Esophagus muscularis mucosa (tissue), 4 donors: ENCODE measurements around the gene GNPTG. TPM values are rescaled to one million over a fixed set of nuclear protein-coding genes. Genes with fewer than 3 reads are reported as not detected.

Source experiments
- DNase-seq: peaks from one replicate; pipeline ENCODE4 v3.0.0-alpha.2; 2017; ENCODE audit errors: extremely low spot score
- H3K27ac ChIP-seq, 4 donors: fragments of 200-600 bp; sonication (generic); replicated peaks in 1 of 4; 1 replicate in 3 of 4; 2 replicates in 1 of 4; pipeline ENCODE4 v1.5.1; 2016 to 2019; ENCODE audit warnings: mild to moderate bottlenecking in 1 of 4
- H3K27me3 ChIP-seq, 4 donors: fragments of 200-600 bp; sonication (generic); one replicate each; pipeline versions ENCODE4 v1.5.1 to v1.6.0; 2016 to 2019
- H3K36me3 ChIP-seq, 4 donors: fragments of 200-600 bp; sonication (generic); one replicate each; pipeline ENCODE4 v1.5.1; 2016 to 2019
- H3K4me1 ChIP-seq, 4 donors: fragments of 200-600 bp; sonication (generic); one replicate each; pipeline ENCODE4 v1.5.1; 2016 to 2019
- H3K4me3 ChIP-seq, 4 donors: fragments of 200-600 bp; sonication (generic); 1 replicate in 2 of 4; 2 replicates in 2 of 4; pipeline ENCODE4 v1.5.1; 2016 to 2019; ENCODE audit warnings: mild to moderate bottlenecking in 4 of 4, moderate library complexity in 1 of 4
- H3K9me3 ChIP-seq, 4 donors: fragments of 200-600 bp; sonication (generic); 1 replicate in 3 of 4; 2 replicates in 1 of 4; pipeline ENCODE4 v1.5.1; 2016 to 2019
- EP300 ChIP-seq: sonication (generic); formaldehyde crosslinking; IDR thresholded peaks from one replicate; pipeline ENCODE4 v1.6.1; 2017; ENCODE audit warnings: antibody characterized with exemption
- POLR2A ChIP-seq: fragments of 450-650 bp; IDR thresholded peaks from one replicate; pipeline ENCODE4 v1.6.1; 2017; ENCODE audit warnings: antibody characterized with exemption, moderate library complexity, mild to moderate bottlenecking, low read depth
- POLR2AphosphoS5 ChIP-seq, 2 donors: sonication (generic); formaldehyde crosslinking; IDR thresholded peaks; one replicate each; pipeline ENCODE4 v1.6.1; 2017; ENCODE audit warnings: antibody characterized with exemption in 2 of 2
- WGBS: methylation state at CpG from one replicate; pipeline ENCODE4 v1.1.5; 2018; 5-methylcytosine and 5-hydroxymethylcytosine counted together
- intact Hi-C: fragments of 100-400 bp; cut with DNase I; formaldehyde crosslinking; loops from one replicate; pipeline ENCODE4 v1.15.1; 2023
- total RNA-seq, 4 donors: library from RNA; depleted of rRNA; stranded (reverse); fragments of >200 nt; gene quantifications; one replicate each; pipeline versions ENCODE4 v1.1.0 to v1.2.1, GENCODE V29; 2016
- TF ChIP-seq, protein P1 (sequence below), 3 experiments: fragments of 200-600 bp in 2 of 3; fragments of 450-650 bp in 1 of 3; sonication (generic) in 2 of 3; IDR thresholded peaks; one replicate each; pipeline ENCODE4 v1.5.1; 2017 to 2019; ENCODE audit warnings: antibody characterized with exemption in 3 of 3, mild to moderate bottlenecking in 2 of 3, moderate library complexity in 1 of 3

The GNPTG gene
- 10 to 100 TPM; 54.4 to 70.5 (median 61.1) TPM for total RNA-seq

DNA sequence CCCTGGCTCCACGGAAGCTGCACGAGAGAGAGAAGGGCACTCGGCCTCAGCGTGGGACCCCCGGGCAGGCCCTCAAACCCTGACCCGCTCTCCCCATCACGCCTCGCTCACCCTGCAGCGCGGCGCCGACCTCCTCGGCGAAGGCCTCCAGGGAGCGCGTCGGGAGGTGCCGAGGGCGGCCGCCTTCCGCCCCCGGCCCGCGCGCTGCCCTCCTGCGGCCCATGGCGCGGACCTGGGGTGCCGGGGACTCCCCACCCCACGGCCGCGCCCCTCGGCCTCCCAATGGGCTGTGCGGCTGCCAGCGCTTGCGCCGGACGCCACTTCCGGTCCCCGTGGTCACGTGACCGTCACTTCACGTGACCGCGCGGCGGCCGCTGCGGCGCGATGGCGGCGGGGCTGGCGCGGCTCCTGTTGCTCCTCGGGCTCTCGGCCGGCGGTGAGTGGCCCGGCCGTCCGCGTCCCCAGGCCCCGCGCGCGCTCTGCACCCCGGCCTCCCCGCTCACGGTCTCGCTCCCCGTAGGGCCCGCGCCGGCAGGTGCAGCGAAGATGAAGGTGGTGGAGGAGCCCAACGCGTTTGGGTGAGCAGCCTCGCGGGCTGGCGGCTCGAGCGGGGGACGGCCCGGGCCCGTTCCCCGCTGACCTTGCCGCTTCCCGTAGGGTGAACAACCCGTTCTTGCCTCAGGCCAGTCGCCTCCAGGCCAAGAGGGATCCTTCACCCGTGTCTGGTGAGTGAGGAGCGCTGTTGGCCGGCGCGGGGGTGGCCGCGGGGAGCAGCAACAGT lies at the start of gene GNPTG, which contains the start of gene TSR3:
GNPTG (plus strand) TSS at position 350 of the 781 bp plus-strand sequence; CDS start at position 385, 35 bp downstream.
TSR3 (minus strand) TSS at position 297 of the 781 bp plus-strand sequence; CDS start at position 223, 74 bp downstream.
- Histone ChIP-seq H3K4me3 (peak within 1 kb of the TSS; percentile 84 to 99 (median 91)), H3K36me3 (peaks cover 18 to 34% (median 33%) of the 10 kb centered on the region in 4 donors), H3K9me3 (no peaks in the 10 kb centered on the region), H3K4me1 (peaks cover 28 to 65% (median 52%) of the 10 kb centered on the region in 4 donors), H3K27me3 (no peaks in the 10 kb centered on the region), H3K27ac (peak within 1 kb of the TSS; percentile 65 to 82 (median 71))
- intact Hi-C loops: no loop called here
- TF ChIP-seq, protein P1, sequence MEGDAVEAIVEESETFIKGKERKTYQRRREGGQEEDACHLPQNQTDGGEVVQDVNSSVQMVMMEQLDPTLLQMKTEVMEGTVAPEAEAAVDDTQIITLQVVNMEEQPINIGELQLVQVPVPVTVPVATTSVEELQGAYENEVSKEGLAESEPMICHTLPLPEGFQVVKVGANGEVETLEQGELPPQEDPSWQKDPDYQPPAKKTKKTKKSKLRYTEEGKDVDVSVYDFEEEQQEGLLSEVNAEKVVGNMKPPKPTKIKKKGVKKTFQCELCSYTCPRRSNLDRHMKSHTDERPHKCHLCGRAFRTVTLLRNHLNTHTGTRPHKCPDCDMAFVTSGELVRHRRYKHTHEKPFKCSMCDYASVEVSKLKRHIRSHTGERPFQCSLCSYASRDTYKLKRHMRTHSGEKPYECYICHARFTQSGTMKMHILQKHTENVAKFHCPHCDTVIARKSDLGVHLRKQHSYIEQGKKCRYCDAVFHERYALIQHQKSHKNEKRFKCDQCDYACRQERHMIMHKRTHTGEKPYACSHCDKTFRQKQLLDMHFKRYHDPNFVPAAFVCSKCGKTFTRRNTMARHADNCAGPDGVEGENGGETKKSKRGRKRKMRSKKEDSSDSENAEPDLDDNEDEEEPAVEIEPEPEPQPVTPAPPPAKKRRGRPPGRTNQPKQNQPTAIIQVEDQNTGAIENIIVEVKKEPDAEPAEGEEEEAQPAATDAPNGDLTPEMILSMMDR (IDR thresholded peaks at IDR 0.05): peak in 1 of 3 experiments; percentile 24
- TF ChIP-seq POLR2A: no peak
- peak; percentile 89 to 97 for TF ChIP-seq POLR2AphosphoS5 (IDR thresholded peaks at IDR 0.05)
- no peak for TF ChIP-seq EP300
- WGBS: 0% methylated on average over 41 of the region's 98 CpGs
- peak; percentile 94 for DNase-seq

DNA sequence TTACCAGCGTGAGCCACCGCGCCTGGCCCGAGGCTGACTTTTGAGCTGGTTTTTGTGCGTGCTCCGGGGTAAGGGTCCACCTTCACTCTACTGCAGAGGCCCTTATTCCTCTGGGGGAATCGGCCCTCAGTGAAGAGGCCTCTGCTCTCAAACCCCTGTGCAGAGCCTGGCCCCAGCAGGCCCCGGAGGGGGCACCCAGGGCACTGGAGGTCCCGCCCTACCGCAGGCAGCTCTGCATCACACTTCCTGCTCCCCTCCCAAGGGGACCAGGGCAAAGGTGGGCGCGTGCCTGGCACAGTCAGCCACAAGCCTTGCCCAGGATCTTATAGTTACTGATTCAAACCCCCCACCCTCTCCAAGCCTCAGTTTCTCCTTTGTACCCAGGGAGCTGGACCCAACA lies 45.9 kb upstream of the GNPTG start:
- DNase-seq: no peak
- Histone ChIP-seq H3K9me3 (no peaks in the 10 kb centered on the region), H3K36me3 (no peaks in the 10 kb centered on the region), H3K4me3 (no peak overlapping the region), H3K4me1 (peaks cover 9 to 24% (median 16%) of the 10 kb centered on the region in 4 donors), H3K27me3 (peaks cover 0 to 37% (median 11%) of the 10 kb centered on the region in 4 donors), H3K27ac (no peak overlapping the region)
- no peak for TF ChIP-seq POLR2A
- TF ChIP-seq POLR2AphosphoS5 (IDR thresholded peaks at IDR 0.05): no peak
- no peak for TF ChIP-seq EP300
- TF ChIP-seq, protein P1 (IDR thresholded peaks at IDR 0.05): no peak
- 81% methylated on average over 9 of the region's 12 CpGs for WGBS
- intact Hi-C loops: no loop called here

DNA sequence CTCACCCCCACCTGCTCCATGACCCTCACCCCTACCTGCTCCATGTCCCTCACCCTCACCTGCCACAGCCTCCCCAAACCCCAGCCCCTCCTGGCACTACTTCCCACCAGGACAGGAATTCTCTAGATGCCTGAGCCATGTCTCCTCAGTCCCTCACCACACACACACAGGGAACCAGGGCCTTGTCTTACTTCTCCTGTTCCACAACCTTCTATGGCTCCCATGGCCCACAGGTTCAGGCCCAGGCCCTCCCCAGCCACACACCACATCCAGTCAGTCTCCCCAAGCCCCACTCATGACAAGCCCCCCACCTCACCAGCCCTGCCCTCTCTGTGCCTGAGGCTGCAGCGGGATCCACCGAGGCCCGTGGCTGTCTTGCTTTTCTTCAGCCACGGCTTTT lies 45.4 kb upstream of the GNPTG start:
- Histone ChIP-seq H3K4me3 (no peak overlapping the region), H3K27ac (no peak overlapping the region), H3K9me3 (no peaks in the 10 kb centered on the region), H3K4me1 (peaks cover 11 to 24% (median 16%) of the 10 kb centered on the region in 4 donors), H3K27me3 (peaks cover 0 to 32% (median 7%) of the 10 kb centered on the region in 4 donors), H3K36me3 (no peaks in the 10 kb centered on the region)
- TF ChIP-seq POLR2AphosphoS5 (IDR thresholded peaks at IDR 0.05): no peak
- intact Hi-C loops: no loop called here
- DNase-seq: no peak
- WGBS: 70% methylated on average over 4 of the region's 4 CpGs

DNA sequence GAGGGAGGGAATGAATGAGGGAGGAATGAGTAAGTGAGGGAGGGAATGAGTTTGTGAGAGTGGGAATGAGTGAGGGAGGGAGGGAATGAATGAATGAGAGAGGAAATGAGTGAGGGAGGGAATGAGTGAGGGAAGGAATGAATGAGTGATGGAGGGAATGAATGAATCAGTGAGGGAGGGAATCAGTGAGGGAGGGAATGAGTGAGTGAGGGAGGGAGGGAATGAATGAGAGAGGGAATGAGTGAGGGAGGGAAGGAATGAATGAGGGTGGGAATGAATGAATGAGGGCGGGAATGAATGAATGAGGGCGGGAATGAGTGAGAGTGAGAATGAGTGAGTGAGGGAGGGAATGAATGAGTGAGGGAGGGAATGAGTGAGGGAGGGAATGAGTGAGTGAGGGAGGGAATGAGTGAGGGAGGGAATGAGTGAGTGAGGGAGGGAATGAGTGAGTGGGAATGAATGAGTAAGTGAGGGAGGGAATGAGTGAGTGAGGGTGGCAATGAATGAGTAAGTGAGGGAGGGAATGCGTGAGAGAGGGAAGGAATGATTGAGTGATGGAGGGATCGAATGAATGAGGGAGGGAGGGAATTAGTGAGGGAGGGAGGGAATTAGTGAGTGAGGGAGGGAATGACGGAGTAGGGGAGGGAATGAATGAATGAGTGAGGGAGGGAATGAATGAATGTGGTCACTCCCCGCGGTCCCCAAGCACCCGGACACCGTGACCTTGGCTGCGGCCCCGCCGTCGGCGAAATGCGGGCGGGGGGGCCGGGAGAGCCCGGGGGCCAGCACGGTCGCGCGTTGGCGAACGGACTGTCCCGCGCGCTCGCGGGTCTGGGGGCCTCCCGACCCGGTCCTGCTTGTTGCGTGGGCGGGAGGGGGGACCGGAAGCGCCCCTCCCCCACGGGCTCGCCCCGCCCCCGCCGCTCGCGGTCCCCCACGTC lies 43.4 kb upstream of the GNPTG start:
- H3K9me3 ChIP-seq: no peaks in the 10 kb centered on the region
- DNase-seq: no peak
- H3K27me3 ChIP-seq: peaks cover 0 to 12% (median 1%) of the 10 kb centered on the region in 4 donors
- TF ChIP-seq EP300 (no peak), POLR2A (no peak)
- peaks cover 30 to 41% (median 35%) of the 10 kb centered on the region in 4 donors for H3K4me1 ChIP-seq
- peak overlapping the region; percentile 61 to 91 (median 74) for H3K4me3 ChIP-seq
- 13% methylated on average over 10 of the region's 43 CpGs for WGBS
- intact Hi-C loops: no loop called here
- peak overlapping the region; percentile 92 to 98 (median 95) for H3K27ac ChIP-seq
- peaks cover 0 to 8% (median 0%) of the 10 kb centered on the region in 4 donors for H3K36me3 ChIP-seq

DNA sequence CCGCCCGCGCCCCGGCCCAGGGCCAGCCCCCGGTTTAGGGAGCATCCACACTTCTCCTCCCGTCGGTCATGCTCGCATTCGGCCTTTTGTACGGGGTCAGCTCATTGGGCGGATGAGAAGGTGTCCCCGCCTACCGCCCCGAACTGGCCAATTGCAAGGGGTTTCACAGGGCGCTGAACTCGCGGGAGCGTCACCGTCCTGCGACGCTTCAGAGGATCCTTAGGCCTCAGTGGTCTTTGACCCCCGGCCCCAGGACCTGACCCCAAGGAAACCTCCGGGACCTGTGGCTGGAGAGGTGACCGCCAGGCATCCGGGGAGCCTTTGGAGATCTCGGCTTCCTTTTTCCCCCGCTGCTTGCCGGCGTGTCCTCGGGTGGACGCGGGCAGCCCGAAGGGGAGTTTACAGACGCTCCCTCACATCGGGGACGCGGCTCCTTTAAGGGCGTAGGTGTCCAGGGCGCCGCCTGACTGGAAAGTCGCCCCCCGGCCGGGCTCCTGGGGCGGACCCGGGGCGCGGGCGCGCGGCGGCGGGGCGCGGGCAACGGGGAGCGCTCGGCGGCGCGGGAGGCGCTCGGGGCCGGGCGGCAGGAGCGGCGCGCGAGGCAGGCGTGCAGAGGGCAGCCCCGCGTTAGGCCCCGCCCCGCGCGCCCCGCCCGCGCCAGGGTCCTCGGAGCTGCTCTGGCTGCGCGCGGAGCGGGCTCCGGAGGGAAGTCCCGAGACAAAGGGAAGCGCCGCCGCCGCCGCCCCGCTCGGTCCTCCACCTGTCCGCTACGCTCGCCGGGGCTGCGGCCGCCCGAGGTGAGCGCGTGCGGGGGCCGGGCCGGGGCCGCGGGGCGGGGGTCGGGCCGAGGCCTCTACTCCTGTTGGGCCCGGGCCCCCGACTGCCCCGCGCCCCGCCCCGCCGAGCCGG lies 42.5 kb upstream of the GNPTG start, which contains the start of gene UBE2I:
UBE2I (plus strand) TSS at position 660 of the 909 bp plus-strand sequence. CDS start 4,395 bp downstream, outside the sequence.
- no peaks in the 10 kb centered on the region for H3K9me3 ChIP-seq
- DNase-seq: peak; percentile 99
- peak within 1 kb of the TSS; percentile 61 to 91 (median 74) for H3K4me3 ChIP-seq
- WGBS: 0% methylated on average over 1 of the region's 117 CpGs
- peaks cover 0 to 3% (median 0%) of the 10 kb centered on the region in 4 donors for H3K27me3 ChIP-seq
- intact Hi-C loops: no loop called here
- peaks cover 37 to 50% (median 44%) of the 10 kb centered on the region in 4 donors for H3K4me1 ChIP-seq
- peaks cover 3 to 16% (median 8%) of the 10 kb centered on the region in 4 donors for H3K36me3 ChIP-seq
- peak within 1 kb of the TSS; percentile 92 to 98 (median 95) for H3K27ac ChIP-seq
- TF ChIP-seq POLR2A (no peak), EP300 (no peak), POLR2AphosphoS5 (IDR thresholded peaks at IDR 0.05) (peak; percentile 65 to 80)
- TF ChIP-seq, protein P1 (IDR thresholded peaks at IDR 0.05): no peak
